GM19463 (cell line): Measurements from ENCODE around the gene TMEM272.
A peak's percentile ranks its signal among the peaks of the same experiment; 100 is the strongest.

Experiments used
- ATAC-seq: cut with Tn5 transposase; IDR thresholded peaks from one replicate; pipeline ENCODE4 v1.9.1; 2021; ENCODE audit warnings: mild to moderate bottlenecking, moderate library complexity; ENCODE audit not compliant: unreplicated experiment

TMEM272 gene

GRCh38 chr13:51844862-51845573 is at the start of gene TMEM272:
Gene TMEM272, minus strand, starts transcription at chr13:51845177. Its CDS starts 6,647 bp downstream, at chr13:51838530.
- peak; percentile 70 for ATAC-seq

DNA sequence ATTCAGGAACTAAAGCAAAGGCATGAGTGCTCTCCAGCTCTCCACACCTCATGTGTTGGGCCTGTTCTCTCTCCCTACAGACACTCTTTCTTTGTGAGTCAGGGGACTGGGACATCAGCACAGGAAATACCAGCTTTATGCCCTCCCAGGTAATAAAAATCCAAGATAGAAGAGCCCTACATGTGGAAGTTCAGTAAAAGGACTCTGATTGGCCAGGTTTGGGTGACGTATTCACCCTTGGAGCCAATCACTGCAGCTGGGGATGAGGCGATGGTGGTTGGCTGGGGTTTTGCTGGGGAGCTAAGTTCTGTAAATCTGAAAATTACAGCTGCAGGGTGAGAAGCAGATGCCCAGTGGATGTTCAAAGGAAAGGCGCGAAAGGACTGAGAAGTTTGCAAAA is 49.3 kb upstream of the TMEM272 start:
- no peak for ATAC-seq

GRCh38 chr13:51892657-51893056 is 47.7 kb upstream of the TMEM272 start:
- no peak for ATAC-seq

- ATAC-seq: no peak
Observed at GRCh38 chr13:51887468-51887867, 42.5 kb upstream of the TMEM272 start.

GRCh38 chr13:51885651-51886050 is 40.7 kb upstream of the TMEM272 start:
- no peak for ATAC-seq

DNA sequence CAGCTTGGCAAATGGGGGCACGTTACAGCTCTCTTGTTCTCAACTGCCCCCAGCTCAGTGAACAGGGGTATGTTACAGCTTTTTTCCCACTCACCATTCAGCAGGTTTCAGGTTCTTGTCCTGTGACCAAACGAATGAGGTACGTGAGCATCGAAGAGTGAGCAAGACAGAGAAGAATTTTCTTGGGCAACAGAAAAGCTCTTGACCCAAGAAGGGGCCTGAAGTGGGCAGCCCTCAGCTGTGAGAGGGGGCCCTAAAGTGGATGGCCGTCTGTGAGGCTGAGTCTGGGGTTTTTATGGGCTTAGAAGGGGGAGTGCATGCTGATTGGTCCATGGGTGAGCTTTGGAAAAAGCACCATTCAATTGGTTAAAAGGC is 38.2 kb upstream of the TMEM272 start:
- ATAC-seq: no peak

GRCh38 chr13:51882570-51883225 is 37.7 kb upstream of the TMEM272 start:
- ATAC-seq: no peak

- no peak for ATAC-seq
Observed at GRCh38 chr13:51881296-51881695, 36.3 kb upstream of the TMEM272 start.

DNA sequence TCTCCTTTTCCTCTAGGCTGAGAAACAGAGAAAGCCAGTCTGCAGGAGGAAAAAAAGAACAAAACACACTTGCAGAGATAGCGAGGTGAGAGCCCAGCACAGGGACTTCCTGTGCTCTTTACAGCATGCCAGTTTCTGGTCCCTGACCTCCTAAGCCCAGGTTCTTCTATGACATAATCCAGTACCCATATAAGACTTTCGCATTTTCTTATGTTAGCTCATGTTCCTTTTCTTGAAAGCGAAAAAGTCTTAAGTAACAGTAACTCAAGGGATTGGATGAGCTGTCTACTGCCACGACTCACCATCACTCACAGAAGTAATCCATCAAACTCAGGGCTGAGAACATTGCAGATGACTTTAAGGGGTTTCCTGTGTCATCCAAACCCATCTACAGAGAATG is 34.2 kb upstream of the TMEM272 start:
- no peak for ATAC-seq

DNA sequence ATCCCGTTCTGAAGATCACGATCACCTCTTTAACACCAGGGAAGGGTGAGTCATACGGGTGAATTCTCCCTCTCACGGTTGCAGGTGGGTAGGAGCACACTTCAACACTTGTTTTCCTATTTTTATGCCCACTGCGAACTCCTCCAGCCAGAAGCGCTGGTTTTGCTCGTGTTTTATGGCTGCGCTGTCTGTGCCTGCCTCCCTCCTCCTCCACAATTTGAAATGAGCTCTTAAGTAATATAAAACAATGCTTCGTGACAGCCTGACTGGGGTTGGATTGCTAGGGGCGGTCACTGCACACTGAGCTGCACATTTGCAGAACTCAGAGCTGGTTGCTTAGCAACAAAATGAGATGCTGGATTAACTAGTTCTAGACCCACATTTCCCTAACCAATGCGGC is 29.7 kb upstream of the TMEM272 start:
- no peak for ATAC-seq

- ATAC-seq: no peak
Observed at GRCh38 chr13:51873837-51874236, 28.9 kb upstream of the TMEM272 start.

- ATAC-seq: no peak
Observed at GRCh38 chr13:51873117-51873798, 28.3 kb upstream of the TMEM272 start.

GRCh38 chr13:51870616-51871015 is 25.6 kb upstream of the TMEM272 start:
- no peak for ATAC-seq

- ATAC-seq: no peak
Observed at GRCh38 chr13:51869916-51870315, 24.9 kb upstream of the TMEM272 start.

GRCh38 chr13:51867062-51867461 is 22.1 kb upstream of the TMEM272 start:
- no peak for ATAC-seq

GRCh38 chr13:51865838-51866237 is 20.9 kb upstream of the TMEM272 start:
- ATAC-seq: no peak

GRCh38 chr13:51862957-51863356 is 18.0 kb upstream of the TMEM272 start:
- no peak for ATAC-seq

- ATAC-seq: no peak
Observed at GRCh38 chr13:51861723-51862300, 16.8 kb upstream of the TMEM272 start, which contains the start of gene CCDC70. Gene CCDC70, plus strand, starts transcription at chr13:51861969. Its CDS starts 3,443 bp downstream, at chr13:51865412.

DNA sequence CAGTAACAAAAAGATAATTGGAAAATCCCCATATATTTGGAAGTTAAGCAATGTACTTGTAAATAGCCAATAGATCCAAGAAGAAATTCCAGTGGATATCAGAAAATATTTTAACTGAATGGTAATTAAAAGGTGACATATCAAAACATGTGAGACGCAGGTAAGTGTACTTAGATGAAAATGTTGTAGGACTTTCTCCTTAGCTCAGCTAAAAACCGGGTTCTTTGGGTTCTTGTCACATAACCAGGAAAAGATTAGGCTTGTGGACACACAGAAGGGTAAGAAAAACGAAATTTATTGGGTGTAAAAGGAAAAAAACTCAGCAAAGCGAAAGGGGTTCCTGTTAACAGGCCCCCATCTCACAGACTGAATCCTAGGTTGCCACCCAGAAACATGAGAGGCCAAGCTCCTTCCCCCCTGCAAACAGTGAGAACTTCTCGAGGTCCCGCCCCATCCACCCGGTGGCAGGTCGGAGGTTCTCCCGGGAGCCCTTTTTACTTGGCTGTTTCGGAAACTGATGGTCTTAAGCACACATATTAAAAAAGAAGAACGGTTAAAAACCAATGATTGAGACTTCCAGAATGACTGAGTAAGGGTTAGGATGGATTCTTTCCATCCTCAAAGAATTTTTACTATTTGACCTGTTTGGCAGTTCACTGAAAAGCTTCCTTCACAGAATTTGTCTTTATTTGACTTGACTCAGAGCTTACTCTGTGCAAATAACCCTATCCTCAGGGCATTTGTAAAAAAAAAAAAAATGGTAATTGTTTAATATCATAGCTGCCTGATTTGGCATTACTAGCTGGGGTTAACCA is 13.7 kb upstream of the TMEM272 start:
- ATAC-seq: no peak

- no peak for ATAC-seq
Observed at GRCh38 chr13:51856998-51857397, 12.0 kb upstream of the TMEM272 start.
